ENCODE data around the gene DENND2A.

- TF ChIP-seq REST (IDR thresholded peaks at IDR 0.05; ENCODE audit: insufficient replicate concordance, low read depth): no peak
- TF ChIP-seq CTCF (IDR thresholded peaks at IDR 0.05; ENCODE audit: insufficient read depth, low read length): no peak
Measured at GRCh38 chr7:140609646-140610045, 31.0 kb downstream of the DENND2A start.

All from HL-60 (cell line).